AG20443 (cell line): ENCODE results near the gene ATF1.
A peak's percentile ranks its signal among the peaks of the same experiment; 100 is the strongest.

ENCODE experiments used
- DNase-seq: peaks from one replicate; pipeline ENCODE4 v3.0.0; 2012; ENCODE audit warnings: low spot score, mixed read lengths

Gene ATF1

DNA sequence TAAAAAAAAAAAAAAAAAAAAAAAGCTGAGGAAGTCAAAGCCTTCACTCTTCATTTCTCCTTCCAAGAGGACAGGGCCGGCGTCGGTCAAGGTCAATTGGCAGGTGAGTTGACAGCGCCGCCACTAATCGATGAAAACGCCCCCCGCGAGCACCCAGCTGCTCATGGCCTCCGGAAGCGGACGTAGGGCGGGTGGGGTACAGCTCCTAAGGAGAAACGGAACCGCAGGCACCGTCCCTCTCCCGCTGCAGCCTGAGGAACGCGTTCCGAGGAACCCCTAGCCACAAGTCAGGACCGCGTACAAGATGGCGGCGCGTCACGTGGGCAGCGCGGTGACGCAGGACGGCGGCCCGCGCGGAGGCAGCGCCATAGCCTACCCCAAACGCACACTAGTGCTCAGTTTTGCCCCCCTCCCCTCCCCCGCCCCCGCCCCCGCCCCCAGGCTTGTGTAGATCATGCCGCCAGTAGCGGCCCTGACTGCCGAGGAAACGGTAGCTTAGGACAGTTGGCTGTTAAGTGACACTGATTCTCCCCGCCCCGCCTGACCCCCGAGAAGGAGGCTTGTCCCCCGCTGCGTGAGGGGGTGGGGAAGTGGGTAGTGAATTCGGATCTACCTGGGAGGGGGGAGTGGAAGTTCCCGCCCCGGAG, at the start of gene ATF1:
ATF1 (plus strand) TSS at position 463 of the 647 bp plus-strand sequence. CDS start 16,045 bp downstream, outside the sequence.
- DNase-seq, result peak; percentile 97

DNA sequence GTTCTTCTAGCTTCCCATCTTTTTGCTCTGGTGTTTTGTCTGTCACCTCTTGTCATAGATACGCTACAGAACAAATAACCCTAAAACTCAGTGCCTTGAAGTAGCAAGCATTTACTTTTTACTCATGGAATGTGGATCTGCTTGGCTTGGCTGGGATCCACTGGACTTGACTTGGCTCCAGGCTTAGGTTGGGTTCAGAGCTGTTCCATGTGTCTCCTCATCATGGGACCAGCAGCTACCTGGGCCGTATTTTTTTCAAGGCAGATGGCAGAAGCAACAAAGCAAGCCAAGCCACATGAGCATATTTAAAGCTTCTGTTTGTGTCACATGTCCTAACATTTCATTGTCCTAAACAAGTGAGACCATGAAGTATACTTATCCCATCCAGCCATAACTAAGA, 48.7 kb upstream of the ATF1 start:
- peak; percentile 43 for DNase-seq

DNA sequence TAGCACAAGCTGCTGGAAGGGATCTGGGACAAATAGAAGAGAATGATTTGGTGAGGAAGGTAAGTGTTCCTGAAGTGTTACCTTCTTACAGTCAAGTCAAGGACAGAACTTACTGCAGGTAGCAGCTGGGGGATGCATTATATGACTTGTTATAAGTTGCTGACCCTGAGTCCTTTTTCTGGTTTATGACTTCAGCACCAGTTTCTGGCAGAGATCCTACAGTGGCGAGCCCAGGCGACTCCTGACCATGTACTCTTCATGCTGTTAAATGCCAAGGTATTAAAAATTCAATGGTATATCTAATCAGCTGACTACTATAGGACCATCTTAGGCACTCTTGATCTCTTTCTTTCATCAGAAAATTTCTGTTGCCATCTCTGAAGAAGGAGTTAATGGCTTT, 45.1 kb upstream of the ATF1 start:
- DNase-seq, result no peak

DNA sequence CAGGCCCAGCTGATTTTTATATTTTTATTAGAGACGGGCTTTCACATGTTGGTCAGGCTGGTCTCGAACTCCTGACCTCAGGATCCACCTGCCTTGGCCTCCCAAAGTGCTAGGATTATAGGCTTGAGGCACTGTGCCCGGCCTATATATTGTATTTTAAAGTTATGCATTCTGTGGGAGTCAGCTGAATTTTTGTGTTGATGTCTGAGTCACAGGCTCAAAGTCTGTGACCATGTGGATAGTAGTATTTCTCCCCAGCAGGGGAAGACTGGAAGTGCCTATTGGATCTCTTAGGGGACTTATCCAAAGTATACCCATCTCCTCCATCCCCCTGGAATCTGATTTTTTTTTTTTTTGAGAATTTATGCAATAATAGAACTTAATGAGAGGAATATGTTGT, 43.8 kb upstream of the ATF1 start:
- peak; percentile 32 for DNase-seq

DNA sequence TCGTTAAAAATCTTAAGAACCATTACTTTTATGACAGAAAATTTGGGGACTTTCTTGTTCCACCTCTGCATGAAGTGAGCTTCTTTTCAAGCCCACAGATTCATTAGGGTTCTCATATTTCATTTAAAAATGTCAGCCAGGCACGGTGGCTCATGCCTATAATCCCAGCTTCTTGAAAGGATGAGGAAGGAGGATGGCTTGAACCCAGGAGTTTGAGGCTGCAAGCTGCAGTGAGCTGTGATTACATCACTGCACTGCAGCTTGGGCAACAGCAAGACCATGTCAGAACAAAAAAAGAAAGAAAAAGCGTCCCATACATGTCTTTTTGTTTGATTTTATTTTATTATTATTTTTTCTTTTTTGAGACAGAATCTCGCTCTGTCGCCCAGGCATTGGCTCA, 43.4 kb upstream of the ATF1 start:
- DNase-seq, result no peak

DNA sequence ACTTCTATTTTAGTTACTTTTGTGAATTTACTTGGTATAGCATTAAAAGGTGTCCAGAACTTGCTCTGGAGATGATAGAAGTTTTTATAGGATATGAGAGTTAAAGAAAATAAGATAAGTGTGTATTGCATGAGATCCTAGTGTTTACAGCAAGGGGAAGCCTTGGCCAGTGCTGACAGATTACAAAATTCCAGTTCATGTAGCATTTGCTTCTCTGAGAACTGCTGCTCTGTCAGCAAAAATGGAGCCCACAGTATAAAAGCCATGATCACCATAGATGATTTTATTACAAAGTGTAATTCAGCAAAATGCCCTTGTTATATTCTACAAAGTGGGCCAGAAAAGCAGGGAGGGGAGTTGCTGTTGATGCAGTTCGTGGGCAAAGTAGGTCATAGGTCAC, 40.0 kb upstream of the ATF1 start:
- no peak for DNase-seq

DNA sequence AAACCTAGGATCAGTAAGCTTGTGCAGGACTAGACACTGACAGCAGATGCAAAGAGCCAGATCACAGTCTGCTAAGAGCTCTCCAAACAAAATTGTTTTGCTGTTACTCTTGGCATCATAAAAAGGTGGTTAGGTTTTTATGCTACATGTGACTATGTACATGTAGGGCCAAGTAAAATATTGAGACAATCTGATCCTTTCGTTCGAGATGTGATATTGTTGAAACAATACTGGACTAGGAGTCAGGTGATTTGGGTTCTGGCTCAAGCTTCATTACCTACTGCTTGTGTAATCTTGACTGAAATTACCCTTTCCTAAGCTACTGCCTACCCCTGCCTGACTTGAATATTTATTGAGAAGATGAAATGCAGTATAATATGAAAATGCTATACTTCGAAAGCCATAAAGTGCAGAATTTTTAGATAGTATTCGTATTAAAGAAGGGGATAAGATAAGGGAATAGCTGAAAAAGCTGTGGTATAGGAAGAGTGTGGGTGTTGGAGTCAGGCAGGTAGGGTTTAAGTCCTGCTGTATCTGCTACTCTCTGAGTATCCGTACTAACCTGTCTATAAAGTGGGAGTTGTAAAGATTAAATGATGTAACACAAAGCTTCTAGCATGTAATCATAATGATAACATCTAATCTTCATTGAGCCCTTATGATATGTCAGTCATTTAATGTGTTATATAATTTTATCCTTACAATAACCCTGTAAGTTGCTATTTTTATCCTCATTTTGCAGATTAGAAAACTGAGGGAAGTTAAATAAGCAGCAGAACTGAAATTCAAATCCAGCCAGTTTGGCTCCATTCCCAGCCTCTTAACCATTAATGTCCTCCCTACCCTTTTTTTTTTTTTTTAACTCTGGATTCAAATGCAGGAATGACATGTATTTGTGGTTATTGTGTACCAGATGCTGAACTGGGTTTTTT, 38.6 kb upstream of the ATF1 start:
- no peak for DNase-seq

DNA sequence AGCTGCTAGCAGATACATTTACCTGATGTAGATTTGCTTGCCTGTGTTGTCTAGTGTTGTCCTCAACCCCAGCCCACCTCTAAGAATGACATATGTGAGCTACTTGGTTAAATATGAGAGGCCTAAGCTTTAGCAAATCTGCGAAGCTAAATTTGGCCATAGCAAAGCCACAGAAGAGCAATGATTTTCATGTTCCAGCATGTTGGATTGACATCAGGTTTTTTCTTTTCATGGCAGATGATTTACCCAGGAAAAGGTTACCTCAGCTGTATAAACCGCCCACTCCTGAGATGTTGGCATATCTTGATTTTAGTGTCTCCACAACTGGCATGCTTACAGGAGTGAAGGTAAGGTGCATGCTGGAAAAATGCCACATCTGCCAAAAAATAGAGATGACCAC, 36.4 kb upstream of the ATF1 start:
- DNase-seq, result no peak

DNA sequence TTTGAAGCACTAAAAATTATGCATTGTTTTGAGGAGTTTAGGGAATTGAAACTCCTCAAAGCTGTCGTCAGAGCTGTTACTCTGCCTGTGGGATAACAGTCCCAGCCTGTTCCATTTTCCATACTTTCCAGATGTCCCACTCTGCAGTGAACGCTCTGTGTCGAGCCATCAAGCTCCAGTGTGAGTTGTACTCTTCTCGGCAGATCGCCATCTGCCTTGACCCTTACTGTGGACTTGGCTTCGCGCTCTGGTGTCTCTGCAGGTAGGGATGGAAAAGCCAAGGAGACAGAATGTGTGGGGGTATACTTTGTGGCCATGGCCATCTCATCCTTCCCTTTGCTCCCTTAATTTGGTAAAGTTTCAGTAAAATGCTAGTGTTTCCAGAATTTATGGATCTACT, 35.5 kb upstream of the ATF1 start:
- DNase-seq, result no peak

DNA sequence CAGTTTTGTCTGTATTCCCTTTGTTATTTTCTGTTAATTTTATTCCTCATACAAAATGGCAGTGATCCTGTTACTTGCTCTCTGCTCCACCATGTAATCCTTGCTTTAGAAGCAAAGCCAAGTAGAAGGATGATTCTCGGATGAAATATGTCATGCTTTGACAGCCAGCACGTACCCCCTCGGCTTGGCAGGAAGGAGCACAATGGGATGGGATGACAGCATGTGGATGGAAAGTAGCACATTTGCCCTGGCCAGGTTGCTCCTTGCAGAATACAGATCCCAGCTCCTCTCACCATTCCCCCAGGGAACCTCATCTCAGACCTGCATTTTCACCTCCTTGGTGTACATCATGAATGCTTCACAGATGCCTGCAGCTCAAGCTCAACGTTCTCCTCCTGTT, 35.1 kb upstream of the ATF1 start:
- no peak for DNase-seq

DNA sequence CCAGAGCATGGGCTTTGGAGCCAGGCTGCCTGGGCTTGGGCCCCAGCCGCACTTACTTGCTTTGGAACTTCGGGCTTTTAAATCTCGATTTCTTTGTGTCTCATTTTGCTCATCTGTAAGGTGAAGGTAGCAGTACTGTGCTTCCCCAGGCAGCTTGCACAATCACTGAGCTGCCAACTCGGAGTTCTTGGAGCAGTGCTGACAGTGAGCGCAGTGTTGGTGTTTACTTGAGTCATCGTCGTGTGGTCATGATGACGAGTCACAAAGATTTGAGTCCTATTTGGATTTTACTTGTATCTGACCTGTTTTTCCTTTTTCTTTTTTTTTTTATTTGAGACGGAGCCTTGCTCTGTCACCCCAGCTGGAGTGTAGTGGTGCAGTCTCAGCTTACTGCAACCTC, 31.3 kb upstream of the ATF1 start:
- DNase-seq, result peak; percentile 89

DNA sequence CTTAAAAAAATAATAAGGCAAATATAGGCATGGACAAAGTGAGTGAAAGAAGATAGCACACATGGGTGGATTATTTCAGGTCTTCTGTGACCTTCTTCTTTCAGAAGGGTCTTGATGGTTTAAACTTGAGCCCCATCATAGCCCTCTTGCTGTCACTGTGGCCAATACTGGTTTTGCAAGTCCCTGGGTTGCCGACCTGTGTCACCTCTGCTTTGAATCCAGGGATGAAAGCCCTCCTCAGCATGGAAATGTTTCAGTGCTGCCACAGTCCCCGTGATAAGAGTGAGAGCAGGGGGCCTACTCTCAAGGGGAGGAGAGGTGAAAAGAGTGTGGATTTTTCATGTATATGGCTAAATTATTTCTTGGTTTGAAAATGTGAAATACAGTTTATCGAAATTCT, 30.2 kb upstream of the ATF1 start:
- DNase-seq, result no peak

DNA sequence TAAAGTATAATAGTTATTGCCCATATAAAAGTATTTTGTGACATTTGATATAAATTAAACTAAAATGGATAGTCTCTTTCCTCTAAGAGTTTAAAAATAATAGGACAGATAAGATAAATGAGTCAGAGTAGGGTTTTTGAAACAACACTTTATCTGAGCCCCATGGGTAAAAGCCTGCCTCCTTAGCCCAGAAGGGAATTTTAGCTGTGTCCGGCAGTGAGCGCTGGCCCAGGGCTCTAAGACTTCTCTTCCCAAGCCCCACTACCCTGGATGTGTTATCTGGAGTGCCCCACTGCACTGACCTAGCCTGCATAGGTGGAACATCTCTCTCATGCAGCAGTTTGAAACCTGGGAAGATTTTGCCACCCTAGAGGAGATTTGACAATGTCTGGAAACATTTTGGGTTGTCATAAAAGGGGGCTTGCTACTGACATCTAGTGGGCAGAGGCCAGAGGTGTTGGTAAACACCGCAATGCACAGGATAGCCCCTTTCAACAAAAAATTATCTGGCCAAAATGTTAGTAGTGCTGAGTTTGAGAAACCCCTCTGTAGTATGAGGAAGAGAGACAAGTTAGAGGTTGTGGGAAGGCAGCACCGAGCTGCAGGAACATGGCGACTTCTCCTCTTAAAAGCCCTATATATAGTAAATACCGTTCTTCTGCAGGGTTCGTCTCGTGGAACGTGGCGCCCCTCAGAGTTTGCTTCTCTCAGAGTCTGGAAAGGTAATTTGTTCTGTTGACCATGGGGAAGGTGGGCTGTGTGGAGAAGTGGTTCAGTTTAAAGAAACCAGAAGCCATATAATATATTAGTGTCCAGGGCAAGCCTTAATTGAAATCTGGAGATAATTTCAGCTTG, 29.3 kb upstream of the ATF1 start:
- peak; percentile 47 for DNase-seq

DNA sequence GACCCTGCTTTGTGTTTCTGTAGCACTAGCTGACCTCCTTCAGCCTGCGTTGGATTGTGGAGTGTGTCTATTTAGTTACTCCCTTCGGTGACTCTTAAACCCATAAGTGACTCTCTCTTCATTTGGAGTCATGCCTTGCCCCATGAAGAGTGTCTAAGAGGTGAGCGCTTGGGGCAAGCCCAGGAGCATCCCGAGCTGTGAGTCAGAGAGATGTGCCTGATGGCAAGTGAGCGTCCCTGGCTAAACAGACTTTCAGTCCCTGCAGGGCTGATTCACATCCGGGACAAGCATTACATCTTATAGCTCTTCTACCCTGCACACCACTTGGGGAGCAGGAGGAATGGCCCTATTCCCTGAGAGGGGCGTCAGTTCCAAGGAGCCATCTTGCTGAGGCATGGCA, 24.3 kb upstream of the ATF1 start:
- no peak for DNase-seq

DNA sequence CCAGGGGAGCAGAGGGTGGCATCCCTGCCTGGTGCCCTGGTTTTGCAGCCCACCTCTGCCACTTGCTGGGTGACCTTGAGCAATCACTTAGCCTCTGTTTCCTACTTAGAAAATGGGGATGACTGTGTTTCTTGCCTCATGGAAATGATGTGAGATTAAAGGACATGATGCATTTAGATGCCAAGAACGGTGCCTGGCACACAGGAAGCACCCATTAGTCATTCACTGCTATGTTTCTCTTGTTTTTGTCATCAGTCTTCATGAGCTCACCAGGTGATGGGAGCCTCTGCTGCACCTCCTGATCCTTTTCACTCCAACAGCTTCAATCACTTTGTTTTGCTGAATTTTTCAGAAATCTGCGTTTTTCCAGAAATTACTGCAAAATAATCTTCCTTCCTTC, 23.6 kb upstream of the ATF1 start:
- DNase-seq, result no peak

DNA sequence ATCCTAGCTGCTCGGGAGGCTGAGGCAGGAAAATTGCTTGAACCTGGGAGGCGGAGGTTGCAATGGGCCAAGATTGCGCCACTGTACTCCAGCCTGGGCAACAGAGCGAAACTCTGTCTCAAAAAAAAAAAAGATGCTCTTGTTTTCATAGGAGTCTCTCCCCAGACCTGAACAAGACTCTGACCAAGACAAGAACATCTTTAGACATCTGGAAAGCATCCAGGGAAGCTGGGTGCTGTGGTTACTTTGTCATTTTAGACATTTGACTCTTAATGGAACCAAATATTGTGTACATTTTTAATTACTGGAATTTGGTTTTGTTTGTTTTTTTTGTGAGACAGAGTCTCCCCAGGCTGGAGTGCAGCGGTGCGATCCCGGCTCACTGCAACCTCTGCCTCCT, 21.1 kb upstream of the ATF1 start:
- DNase-seq, result no peak

DNA sequence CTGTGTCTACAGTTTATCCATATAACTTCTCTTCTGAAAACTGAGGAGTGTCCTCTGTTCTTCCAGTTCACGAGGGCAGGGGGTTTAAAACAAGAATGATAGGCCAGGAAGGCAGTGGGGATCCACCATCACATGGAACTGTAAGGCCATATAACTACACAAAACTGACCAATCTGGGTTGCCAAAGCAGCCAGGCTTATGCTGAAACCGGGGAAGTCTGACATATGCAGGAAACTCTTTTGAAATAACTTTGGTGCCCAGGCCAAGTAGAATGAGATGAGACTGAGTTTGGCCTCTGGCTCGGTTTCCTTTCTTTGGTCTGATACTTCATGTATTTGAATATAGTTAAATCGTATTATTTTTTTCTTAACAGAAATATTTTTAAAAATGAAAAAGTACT, 18.0 kb upstream of the ATF1 start:
- no peak for DNase-seq

DNA sequence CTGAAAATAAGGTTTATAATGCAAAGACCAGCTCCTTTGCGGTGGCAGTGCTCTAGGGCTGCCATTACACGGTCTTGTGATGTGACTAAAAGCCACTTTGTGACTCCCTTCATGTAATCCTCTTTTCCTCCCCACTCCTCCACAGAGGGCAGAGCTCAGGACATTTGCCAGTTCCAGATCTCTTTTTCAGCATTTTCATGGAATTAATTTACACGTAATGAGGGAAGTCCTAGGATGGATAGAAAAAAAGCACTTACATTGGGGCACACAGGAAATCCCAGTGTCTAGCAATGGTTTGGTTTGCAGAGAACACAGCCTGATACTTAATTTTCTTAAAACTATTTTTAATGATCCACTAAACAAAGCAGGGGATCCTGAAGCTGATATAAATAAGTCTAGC, 17.5 kb upstream of the ATF1 start:
- DNase-seq, result no peak

DNA sequence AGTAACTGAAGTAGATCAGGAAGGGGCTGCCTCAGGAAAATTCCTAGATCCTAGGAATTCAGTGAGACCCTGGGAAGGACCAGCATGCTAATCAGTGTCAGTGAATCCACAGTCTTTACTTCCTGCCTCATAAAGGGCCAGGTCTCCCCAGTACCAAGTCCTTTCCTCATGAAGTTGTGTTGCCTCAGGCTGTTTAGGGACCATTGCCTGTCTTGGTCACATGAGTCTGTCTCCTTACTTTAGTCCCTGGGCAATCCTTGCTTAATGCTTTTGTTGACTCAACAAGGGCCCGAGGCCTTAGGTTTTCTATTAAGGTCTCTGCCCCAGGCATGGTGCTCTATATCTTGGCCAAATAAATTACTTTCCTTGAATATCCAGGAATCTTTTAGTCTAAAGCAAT, 16.1 kb upstream of the ATF1 start:
- no peak for DNase-seq

DNA sequence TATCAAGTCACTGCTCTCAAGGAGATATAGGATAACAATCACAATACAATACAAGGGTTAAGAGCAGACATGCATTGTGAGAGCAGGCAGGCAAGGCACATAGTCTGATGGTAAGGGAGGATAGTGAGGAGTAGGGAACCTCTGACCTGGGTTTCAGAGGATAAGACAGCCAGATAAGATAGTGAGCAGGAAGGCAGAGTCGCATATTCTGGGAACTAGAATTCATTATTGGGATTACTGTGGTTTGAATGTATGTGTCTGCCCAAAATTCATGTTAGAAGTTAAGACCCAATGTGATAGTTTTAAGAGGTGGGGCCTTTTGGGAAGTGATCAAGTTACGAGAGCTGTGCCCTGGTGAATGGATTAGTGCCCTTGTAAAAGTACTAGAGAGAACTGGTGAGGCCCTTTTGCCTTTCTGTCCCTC, 14.4 kb upstream of the ATF1 start:
- DNase-seq, result no peak

DNA sequence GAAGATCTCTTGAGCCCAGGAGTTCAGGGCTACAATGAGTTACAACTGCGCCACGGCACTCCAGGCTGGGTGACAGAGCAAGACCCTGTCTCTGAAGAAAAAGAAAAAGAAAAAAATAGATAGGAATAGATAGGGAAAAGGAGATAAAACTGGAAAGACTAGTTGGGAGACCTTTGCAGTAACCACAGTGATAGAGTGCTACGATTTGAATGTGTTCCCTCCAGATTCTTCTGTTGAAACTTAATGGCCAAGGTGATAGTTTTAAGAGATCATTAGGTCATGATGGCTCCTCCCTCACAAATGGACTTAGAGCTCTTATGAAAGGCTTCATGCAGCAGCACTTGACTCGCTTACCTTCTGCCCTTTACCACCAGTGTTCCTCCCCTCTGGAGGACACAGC, 13.5 kb upstream of the ATF1 start:
- DNase-seq, result no peak

DNA sequence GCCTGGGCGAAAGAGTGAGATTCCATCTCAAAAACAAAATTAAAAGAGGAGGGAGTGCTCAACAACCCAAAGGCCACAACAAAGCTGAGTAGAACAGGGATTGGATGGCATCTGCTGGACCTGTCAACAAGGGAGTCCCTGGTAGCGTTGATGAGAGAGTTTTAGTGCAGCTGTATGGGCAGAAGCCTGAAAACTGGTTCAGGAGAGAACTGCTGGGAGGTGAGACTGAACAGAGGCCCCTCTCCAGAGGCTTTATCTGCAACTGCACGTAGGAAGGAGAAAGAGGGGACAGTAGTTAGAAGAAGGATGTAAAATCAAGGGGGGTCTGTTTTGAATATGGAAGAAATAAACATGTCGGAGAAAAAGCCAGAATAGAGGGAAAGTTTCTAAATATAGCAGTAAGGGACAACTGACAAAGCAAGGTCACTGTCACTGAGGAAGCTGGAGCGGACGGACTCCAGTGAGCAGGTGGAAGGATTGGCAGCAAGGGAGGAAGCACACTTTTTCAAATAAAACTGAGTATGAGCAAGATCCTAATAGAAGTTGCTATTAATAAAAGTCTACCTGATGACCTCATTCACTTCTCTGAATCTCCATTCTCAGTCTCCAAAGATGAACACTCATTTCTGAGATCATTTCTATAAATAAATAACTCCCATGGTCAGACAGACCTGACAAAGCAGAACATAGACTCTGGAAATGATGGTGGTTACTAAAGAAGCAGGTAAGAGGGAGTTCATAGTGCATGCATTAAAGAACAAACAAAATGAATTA, 11.8 kb upstream of the ATF1 start:
- no peak for DNase-seq
